ENCODE results near the gene C5orf15.
"Not testable (repeated sequence)": the region's sequence is repeated elsewhere in the genome, so short reads cannot be mapped to it uniquely, and the experiment has no call there.

Gene C5orf15

DNA sequence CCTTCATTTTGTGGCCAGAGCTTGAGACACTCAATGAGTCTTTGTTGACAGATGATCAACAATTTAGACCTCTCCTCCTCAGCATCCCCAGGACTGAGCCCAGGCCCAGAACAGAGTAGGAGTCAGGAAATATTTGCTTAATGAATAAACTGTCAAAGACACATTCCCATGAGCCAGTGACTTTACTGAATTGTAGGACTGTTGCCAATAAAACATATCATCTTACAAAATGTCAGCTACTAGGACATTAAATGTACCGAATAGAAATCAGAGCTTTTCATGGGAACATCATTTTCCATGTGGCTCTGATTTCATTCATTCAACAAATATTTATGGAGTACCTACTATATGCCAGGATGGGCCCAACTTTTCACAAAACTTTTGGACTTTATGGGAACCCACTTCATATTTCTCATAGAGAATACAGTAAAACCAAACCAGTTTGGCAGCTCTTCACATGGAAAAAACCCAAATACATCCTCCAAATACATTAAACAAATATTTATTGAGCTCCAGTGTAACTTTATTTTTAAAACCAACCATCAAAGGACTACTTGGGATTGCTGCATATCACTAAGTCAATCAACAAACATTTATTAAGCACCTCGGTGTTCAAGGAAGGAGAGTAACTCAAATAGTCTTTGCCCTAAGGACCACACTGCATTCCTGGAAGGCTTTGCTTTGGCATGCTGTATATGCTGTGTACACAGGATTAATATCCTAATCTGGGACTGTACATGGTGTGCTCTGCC lies 24.9 kb upstream of the C5orf15 start:
- DNase-seq: no peak

GRCh38 chr5:133992429-133993155 lies 24.2 kb upstream of the C5orf15 start:
- DNase-seq: no peak

GRCh38 chr5:133991171-133991910 lies 22.9 kb upstream of the C5orf15 start:
- DNase-seq: no peak

GRCh38 chr5:133990396-133990795 lies 22.0 kb upstream of the C5orf15 start:
- DNase-seq: peak; percentile 17

DNA sequence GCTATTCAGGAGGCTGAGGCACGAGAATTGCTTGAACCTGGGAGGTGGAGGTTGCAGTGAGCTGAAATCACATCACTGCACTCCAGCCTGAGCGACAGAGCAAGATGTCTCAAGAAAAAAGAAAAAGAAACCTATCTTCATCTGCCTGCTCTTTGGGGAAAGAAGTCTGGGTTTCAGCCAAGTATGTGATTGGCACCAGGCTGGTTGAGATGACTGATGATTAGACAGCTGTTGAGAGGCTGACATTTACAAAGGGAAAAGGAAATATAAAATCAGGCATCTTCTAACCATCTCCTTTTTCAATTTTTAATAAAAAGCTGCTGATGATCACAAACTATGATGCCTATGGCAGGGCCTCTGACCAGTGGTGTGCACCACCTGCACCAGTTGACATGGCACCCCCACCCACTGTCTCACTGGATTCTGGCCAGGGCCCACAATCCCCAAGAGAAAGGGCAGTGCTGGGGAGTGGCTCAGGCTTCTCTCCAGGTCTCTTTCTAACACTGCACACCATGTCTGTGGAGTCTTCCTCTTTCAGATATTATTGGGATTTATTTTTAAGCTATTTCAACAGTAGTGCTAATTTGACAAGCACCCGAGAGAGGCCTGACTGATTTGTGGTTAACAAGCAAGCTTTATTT lies 17.2 kb upstream of the C5orf15 start:
- DNase-seq: no peak

GRCh38 chr5:133983674-133984073 lies 15.2 kb upstream of the C5orf15 start:
- no peak for DNase-seq

DNA sequence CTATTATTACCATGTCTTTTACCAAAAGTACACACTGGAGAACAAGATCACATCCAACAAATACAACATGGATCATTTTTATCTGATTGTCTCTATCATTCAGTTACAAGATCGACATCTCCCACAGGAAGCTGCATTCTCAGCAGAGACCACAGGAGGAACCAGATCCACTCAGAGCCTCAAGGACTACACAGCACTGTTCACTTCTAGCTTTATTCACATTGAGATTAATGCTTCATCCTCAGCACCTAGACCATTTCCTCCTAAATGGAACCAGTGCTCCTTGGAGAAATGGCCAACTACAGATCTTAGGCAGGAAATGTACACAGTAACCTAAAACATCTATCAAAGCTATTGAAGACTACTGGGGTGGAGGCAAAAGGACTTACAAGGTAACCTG lies 13.3 kb upstream of the C5orf15 start:
- DNase-seq: no peak

GRCh38 chr5:133980652-133981051 lies 12.2 kb upstream of the C5orf15 start:
- DNase-seq: no peak

- DNase-seq: no peak
These were observed 10.5 kb upstream of the C5orf15 start for GRCh38 chr5:133978943-133979342.

DNA sequence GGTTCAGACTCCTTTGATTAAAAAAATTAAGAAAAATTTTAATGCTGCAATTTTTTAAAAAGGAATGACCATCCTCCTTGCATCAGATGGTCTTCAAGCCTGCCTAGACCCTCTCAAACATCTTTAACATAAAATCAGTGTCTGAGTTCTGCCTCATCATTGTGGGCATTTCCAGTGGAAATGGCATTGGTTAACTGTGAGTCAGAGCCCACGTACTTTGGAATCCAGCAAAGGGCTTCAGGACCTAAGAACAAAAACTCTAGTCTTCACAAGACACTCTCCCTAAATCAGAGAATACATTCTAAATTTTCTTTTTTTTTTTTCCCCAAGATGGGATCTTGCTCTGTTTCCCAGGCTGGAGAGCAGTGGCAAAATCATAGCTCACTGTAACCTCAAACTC lies 9.4 kb upstream of the C5orf15 start:
- no peak for DNase-seq

GRCh38 chr5:133977161-133977787 lies 8.8 kb upstream of the C5orf15 start:
- DNase-seq: peak; percentile 71

- DNase-seq: not testable (repeated sequence)
These were observed 7.1 kb upstream of the C5orf15 start for GRCh38 chr5:133975546-133975945.

DNA sequence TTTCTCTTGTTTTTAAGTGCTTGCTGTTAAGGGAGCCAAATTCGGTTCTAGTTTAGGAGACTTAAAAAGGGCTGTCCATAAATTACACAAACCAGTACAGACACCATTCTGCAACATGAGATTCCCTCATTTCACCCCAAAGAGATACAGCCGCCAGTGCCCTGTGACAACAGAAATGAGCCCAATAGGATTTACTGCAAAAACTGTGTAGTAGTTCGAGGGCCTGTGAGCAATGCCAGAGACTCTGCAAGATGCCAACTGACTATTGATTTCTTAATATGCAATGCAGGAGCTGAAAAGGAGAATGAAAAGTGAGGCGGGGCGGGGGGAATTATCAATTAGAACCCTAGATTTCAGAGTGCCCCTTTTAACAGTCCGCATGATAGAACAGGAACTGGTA lies 5.7 kb upstream of the C5orf15 start:
- DNase-seq: no peak

- no peak for DNase-seq
These were observed 2.0 kb upstream of the C5orf15 start for GRCh38 chr5:133970325-133970909.

DNA sequence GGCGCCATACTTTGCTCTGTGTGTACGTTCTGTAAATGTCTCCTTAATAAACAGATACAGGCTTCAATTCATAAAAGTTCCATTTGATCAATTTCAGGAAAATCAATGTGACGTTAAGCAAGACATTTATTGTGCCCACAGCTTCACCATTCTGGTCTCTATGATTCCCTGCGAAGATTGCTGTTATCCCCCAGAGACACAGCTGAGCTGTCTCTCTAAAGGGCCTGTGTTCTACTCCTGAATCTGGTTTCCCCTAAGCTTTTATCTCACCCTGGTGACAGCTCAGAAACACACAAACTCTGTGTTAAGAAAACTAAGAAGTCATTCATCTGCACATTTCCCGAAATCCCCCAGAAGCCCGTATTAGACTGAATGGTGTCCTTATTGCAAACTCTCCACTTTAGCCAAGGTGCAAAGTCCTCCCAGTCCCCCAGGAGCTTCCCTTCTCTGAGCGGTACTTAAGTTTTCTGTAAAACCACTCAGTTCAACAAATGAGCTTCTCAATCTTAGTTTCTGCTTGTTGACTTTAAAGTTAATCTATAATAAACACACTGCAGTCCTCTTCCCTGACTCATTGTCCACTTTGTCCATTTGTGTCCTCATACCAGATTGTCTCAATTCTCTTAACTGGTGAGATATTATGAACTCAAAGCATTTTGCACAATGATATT lies 1.4 kb upstream of the C5orf15 start:
- DNase-seq: no peak

GRCh38 chr5:133967698-133968203 lies 674 bp downstream of the C5orf15 start:
- no peak for DNase-seq

DNA sequence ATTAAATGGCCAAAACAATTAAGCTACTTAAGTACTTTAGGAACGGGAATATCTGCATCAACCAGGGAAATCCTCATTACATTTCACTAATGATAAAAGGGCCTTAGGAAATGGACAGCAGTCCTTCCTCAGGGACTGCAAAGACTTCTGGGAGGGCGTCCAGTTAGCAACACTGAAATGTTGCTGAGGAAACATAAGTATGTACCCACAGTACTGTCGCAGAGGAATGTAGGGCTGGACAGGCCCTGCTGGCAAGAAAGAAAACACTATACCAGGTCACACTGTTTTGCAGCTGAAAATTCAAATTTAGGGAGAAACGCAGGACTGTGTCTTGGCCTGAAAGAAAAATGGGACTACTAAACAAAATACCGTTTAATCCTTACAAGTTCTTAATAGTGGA lies 1.3 kb downstream of the C5orf15 start:
- no peak for DNase-seq

- no peak for DNase-seq
These were observed 2.3 kb downstream of the C5orf15 start for GRCh38 chr5:133966090-133966489.

DNA sequence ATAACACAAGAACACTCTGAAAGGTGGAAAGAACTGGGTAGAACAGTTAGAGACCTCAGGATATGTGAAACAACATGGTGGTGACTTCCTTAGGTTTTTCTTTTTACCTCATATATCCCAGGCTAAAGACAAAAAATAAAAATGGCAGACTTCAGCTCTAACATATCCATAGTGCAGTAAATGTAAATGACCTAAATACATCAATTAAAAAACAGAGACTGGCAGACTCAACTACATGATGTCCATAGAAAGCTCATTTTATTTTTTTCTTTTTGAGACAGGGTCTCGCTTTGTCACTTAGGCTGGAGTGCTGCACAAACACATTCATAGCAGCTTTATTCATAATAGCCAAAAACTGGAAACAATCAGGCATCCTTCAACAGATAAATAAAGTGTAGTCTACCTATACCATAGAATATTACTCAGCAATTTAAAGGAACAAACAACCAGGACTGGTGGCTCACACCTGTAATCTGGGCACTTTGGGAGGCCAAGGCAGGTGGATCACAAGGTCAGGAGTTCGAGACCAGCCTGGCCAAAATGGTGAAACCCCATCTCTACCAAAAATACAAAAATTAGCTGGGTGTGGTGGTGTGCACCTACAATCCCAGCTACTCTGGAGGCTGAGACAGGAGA lies 4.8 kb downstream of the C5orf15 start:
- no peak for DNase-seq

GRCh38 chr5:133962801-133963476 lies 5.5 kb downstream of the C5orf15 start:
- no peak for DNase-seq

GRCh38 chr5:133962131-133962530 lies 6.3 kb downstream of the C5orf15 start:
- DNase-seq: no peak
